Upper lobe of left lung (tissue), 6 donors: ENCODE measurements around the gene PGS1. TPM values are rescaled to one million over a fixed set of nuclear protein-coding genes. Genes with fewer than 3 reads are reported as not detected.

Source experiments
- ATAC-seq, 2 donors: fragments of 200-7000 bp; cut with Tn5 transposase; one replicate each; pipeline ENCODE4 v1.9.1; 2022; ENCODE audit warnings: mild to moderate bottlenecking in 2 of 2, moderate library complexity in 2 of 2; ENCODE audit not compliant: low FRiP score in 2 of 2
- DNase-seq, 2 donors: peaks; one replicate each; pipeline ENCODE4 v3.0.0-alpha.2; 2019 to 2020
- H3K27ac ChIP-seq, 4 donors: fragments of 200-600 bp; sonication (generic); one replicate each; pipeline ENCODE4 v1.5.1; 2016 to 2019
- H3K27me3 ChIP-seq, 4 donors: fragments of 200-600 bp; sonication (generic); one replicate each; pipeline ENCODE4 v1.5.1; 2017 to 2019
- H3K36me3 ChIP-seq, 4 donors: fragments of 200-600 bp; sonication (generic); one replicate each; pipeline ENCODE4 v1.5.1; 2016 to 2019
- H3K4me1 ChIP-seq, 4 donors: fragments of 200-600 bp; sonication (generic); one replicate each; pipeline ENCODE4 v1.5.1; 2018 to 2019
- H3K4me3 ChIP-seq, 4 donors: fragments of 200-600 bp; sonication (generic); one replicate each; pipeline ENCODE4 v1.5.1; 2017 to 2019; ENCODE audit warnings: mild to moderate bottlenecking in 2 of 4, moderate library complexity in 1 of 4
- H3K9me3 ChIP-seq, 4 donors: fragments of 200-600 bp; sonication (generic); one replicate each; pipeline ENCODE4 v1.5.1; 2018 to 2019
- CTCF ChIP-seq, 6 experiments: fragments of 450-650 bp in 4 of 6; fragments of 200-600 bp in 2 of 6; sonication (generic) in 2 of 6; IDR thresholded peaks; one replicate each; pipeline ENCODE4 v1.5.1; 2016 to 2019; ENCODE audit warnings: antibody characterized with exemption in 6 of 6
- EP300 ChIP-seq, 4 donors: sonication (generic); formaldehyde crosslinking; IDR thresholded peaks; one replicate each; pipeline ENCODE4 v1.5.1; 2017; ENCODE audit warnings: antibody characterized with exemption in 4 of 4, control low read depth in 2 of 4
- POLR2A ChIP-seq, 4 donors: fragments of 450-650 bp; IDR thresholded peaks; one replicate each; pipeline ENCODE4 v1.5.1; 2016 to 2017; ENCODE audit warnings: antibody characterized with exemption in 4 of 4, mild to moderate bottlenecking in 2 of 4
- POLR2AphosphoS5 ChIP-seq, 2 donors: sonication (generic); formaldehyde crosslinking; IDR thresholded peaks; one replicate each; pipeline ENCODE4 v1.5.1; 2017; ENCODE audit warnings: antibody characterized with exemption in 2 of 2
- WGBS, 2 donors: methylation state at CpG; one replicate each; pipeline ENCODE4 v1.1.5; 2017 to 2018; 5-methylcytosine and 5-hydroxymethylcytosine counted together
- total RNA-seq, 6 donors: library from RNA; depleted of rRNA in 4 of 6; stranded (reverse); fragments of >200 nt in 4 of 6; gene quantifications; one replicate each; pipeline versions ENCODE4 v1.1.0 to v1.2.1, GENCODE V29; 2016 to 2021
- donor health status: DM: no; HTN: no; CAD: no; lungs with moderate emphysema.
- donor health status: DM: no; HTN: yes; CAD: no; lungs with severe emphysema.

The PGS1 gene
- total RNA-seq, 6 donors from 2014 or later, result 79.2 to 348 (median 92.3) TPM

GRCh38 chr17:78377858-78378224 lies 608 bp upstream of the PGS1 start:
- TF ChIP-seq EP300 (IDR thresholded peaks at IDR 0.05) (no peak), POLR2A (IDR thresholded peaks at IDR 0.05) (no peak), POLR2AphosphoS5 (IDR thresholded peaks at IDR 0.05) (no peak), CTCF (IDR thresholded peaks at IDR 0.05) (no peak)
- Histone ChIP-seq H3K9me3 (no peaks in the 10 kb centered on the region), H3K36me3 (peaks cover 0 to 9% (median 0%) of the 10 kb centered on the region in 4 donors), H3K27ac (peak overlapping the region; percentile 97 to 99 (median 98)), H3K4me1 (peaks cover 69 to 79% (median 73%) of the 10 kb centered on the region in 4 donors), H3K27me3 (no peaks in the 10 kb centered on the region), H3K4me3 (peak overlapping the region; percentile 82 to 95 (median 92))
- ATAC-seq, result no peak
- DNase-seq, result no peak
- WGBS, 2 donors, result 44 to 62% methylated on average over 3 to 14 of the region's 14 CpGs

DNA sequence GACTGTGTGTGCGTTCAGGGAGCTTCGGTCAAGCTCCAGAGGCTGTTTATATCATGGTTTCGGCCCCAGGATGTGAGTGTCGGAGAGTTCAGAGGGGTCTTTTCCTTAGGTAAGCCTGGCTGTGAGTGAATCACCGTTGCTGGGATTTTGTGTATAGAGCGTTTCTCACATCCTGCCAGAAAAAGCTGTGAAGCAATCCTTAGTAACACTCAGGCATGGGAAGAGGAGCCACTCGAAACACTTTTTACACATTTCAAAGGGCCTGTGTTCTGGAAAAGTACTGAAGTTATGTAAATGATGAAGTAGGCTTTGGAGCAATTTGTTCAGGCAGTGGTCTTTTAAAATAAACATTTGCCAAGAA lies 662 bp downstream of the PGS1 start:
- Histone ChIP-seq H3K9me3 (no peaks in the 10 kb centered on the region), H3K4me1 (peaks cover 81 to 91% (median 83%) of the 10 kb centered on the region in 4 donors), H3K27ac (peak overlapping the region; percentile 97 to 99 (median 98)), H3K27me3 (no peaks in the 10 kb centered on the region), H3K36me3 (peaks cover 0 to 9% (median 0%) of the 10 kb centered on the region in 4 donors), H3K4me3 (peak overlapping the region; percentile 82 to 95 (median 92))
- TF ChIP-seq EP300 (IDR thresholded peaks at IDR 0.05) (peak; percentile 48 to 93 (median 84)), POLR2A (IDR thresholded peaks at IDR 0.05) (peak in 1 of 4 donors; percentile 27), POLR2AphosphoS5 (IDR thresholded peaks at IDR 0.05) (peak; percentile 42 to 88), CTCF (IDR thresholded peaks at IDR 0.05) (no peak)
- no peak for DNase-seq
- peak; percentile 26 to 56 for ATAC-seq
- WGBS, 2 donors, result 2 to 4% methylated on average over 5 to 7 of the region's 7 CpGs

DNA sequence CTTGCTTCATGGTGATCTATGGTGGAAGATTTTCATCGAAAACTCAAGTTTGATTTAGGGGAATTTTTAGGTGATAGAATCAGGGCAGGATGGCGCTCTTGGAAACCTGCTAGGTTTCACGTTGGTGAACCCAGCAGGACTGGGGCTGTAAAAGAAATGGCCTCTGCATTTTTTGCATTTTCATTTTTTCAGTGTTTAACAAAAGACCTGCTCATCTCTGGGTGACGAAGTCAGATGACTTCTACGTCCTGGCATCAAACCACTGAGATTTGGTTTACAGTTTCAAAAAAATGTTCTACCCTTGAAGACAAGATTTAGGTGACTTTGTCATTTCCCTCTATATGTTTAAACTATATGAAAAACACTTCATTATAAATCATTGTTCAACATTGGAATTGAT lies 1.9 kb downstream of the PGS1 start:
- Histone ChIP-seq H3K4me1 (peaks cover 84 to 93% (median 86%) of the 10 kb centered on the region in 4 donors), H3K36me3 (peaks cover 0 to 9% (median 0%) of the 10 kb centered on the region in 4 donors), H3K27ac (peak overlapping the region; percentile 97 to 99 (median 98)), H3K9me3 (no peaks in the 10 kb centered on the region), H3K27me3 (no peaks in the 10 kb centered on the region), H3K4me3 (peak overlapping the region in 2 of 4 donors; percentile 82 to 95)
- TF ChIP-seq EP300 (IDR thresholded peaks at IDR 0.05), result no peak
- no peak for TF ChIP-seq CTCF (IDR thresholded peaks at IDR 0.05)
- no peak for TF ChIP-seq POLR2A (IDR thresholded peaks at IDR 0.05)
- no peak for TF ChIP-seq POLR2AphosphoS5 (IDR thresholded peaks at IDR 0.05)
- no peak for ATAC-seq
- DNase-seq, result no peak
- 71 to 78% methylated on average over 5 of the region's 5 CpGs for WGBS, 2 donors

DNA sequence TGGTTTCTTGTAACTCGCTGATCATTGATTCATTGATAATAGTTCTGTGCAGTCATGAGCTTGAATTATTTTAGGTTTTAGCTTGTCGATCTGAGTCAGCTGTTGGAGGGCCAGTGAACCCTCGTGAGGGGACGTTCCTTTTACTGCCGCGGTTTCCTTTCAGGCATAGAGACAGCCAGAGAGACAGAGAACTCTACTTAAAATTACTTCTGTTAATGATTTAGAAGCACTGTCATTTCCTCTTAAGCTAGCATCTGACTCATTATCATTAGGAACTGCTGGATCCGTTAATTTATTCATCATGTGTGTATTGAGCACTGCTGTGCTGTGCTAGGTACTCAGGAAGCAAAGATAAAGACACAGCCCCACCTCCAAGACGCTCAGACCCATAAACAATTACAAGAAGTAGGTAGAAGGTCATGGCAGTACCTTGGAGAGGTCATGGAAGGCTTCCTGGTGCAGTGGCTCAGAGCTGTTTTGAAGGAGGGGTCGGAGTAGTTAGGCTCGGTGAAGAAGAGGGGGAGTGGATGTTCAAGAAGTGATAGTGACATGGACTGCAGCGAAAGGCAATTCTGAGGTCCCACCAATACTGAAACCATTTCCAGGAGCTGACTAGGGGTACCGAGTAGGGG lies 3.3 kb downstream of the PGS1 start:
- DNase-seq (no peak), ATAC-seq (no peak)
- peaks cover 0 to 9% (median 0%) of the 10 kb centered on the region in 4 donors for H3K36me3 ChIP-seq
- H3K4me1 ChIP-seq, result peaks cover 87 to 93% (median 87%) of the 10 kb centered on the region in 4 donors
- 29 to 33% methylated on average over 12 of the region's 12 CpGs for WGBS, 2 donors
- peak in 3 of 4 donors; percentile 36 to 76 (median 50) for TF ChIP-seq EP300 (IDR thresholded peaks at IDR 0.05)
- no peak for TF ChIP-seq CTCF (IDR thresholded peaks at IDR 0.05)
- TF ChIP-seq POLR2A (IDR thresholded peaks at IDR 0.05), result peak in 1 of 4 donors; percentile 14
- TF ChIP-seq POLR2AphosphoS5 (IDR thresholded peaks at IDR 0.05), result peak; percentile 58 to 73
- H3K9me3 ChIP-seq, result no peaks in the 10 kb centered on the region
- no peaks in the 10 kb centered on the region for H3K27me3 ChIP-seq
- peak overlapping the region; percentile 97 to 99 (median 98) for H3K27ac ChIP-seq
- peak overlapping the region in 3 of 4 donors; percentile 5 to 15 (median 12) for H3K4me3 ChIP-seq
